BJ (cell line): Measurements from ENCODE around the gene EGFR. TPM values are rescaled to one million over a fixed set of nuclear protein-coding genes. Genes with fewer than 3 reads are reported as not detected.

Experiments used
- CTCF ChIA-PET: fragments of 350-600 bp; formaldehyde crosslinking; extraction: SDS; loops from one replicate; lab custom pipeline; 2021; ENCODE audit warnings: antibody characterized with exemption, inconsistent platforms; lab: Yijun Ruan, JAX
- POLR2A ChIA-PET: fragments of 300-600 bp; sonication (Branson Sonifier 250); formaldehyde crosslinking; extraction: SDS; loops from one replicate; lab custom pipeline; 2021; ENCODE audit warnings: antibody characterized with exemption; lab: Charles Lee
- DNase-seq: peaks from one replicate; pipeline ENCODE4 v3.0.0-alpha.2; 2011; ENCODE audit warnings: low read depth
- H3K27me3 ChIP-seq: 2 replicates; pipeline ENCODE4 v1.6.0; 2011; ENCODE audit warnings: low read length; ENCODE audit not compliant: control insufficient read depth, insufficient read depth
- H3K36me3 ChIP-seq: 2 replicates; pipeline ENCODE4 v1.5.1; 2011; ENCODE audit warnings: low read length; ENCODE audit not compliant: control insufficient read depth, insufficient read depth
- H3K4me3 ChIP-seq: 2 replicates; pipeline ENCODE4 v1.5.1; 2011; ENCODE audit warnings: low read depth, mild to moderate bottlenecking, control low read depth, low read length
- CTCF ChIP-seq: IDR thresholded peaks from 2 replicates; pipeline ENCODE4 v1.5.1; 2011; ENCODE audit warnings: low read depth, mild to moderate bottlenecking, control low read depth, inconsistent platforms, low read length, moderate library complexity; ENCODE audit not compliant: insufficient read depth
- polyA plus RNA-seq: library from polyadenylated mRNA; depleted of rRNA; stranded (reverse); fragments of >200 nt; gene quantifications from 2 replicates; pipeline ENCODE4 v1.2.3, GENCODE V29; 2011

Gene EGFR
- polyA plus RNA-seq, 1 experiment: 34.0 TPM

- H3K27me3 ChIP-seq: no peaks in the 10 kb centered on the region
- no peak for TF ChIP-seq CTCF
- CTCF ChIA-PET: interaction anchor here (0.8 to 1.6 kb wide), 6 partner anchors 11 to 439 kb away, joined by 3 to 5 read pairs (median 4); no protein-coding TSS in a partner anchor
- no peak for DNase-seq
- POLR2A ChIA-PET: no interaction called here
- H3K36me3 ChIP-seq: peaks cover 8% of the 10 kb centered on the region
- no peak overlapping the region for H3K4me3 ChIP-seq
Observed at GRCh38 chr7:55212176-55212575, 193.4 kb downstream of the EGFR start.

GRCh38 chr7:55212838-55213237 is 194.0 kb downstream of the EGFR start:
- ChIA-PET POLR2A (no interaction called here), CTCF (interaction anchor here (0.8 to 1.6 kb wide), 7 partner anchors 16 to 439 kb away, joined by 3 to 5 read pairs (median 3); no protein-coding TSS in a partner anchor)
- Histone ChIP-seq H3K36me3 (peaks cover 5% of the 10 kb centered on the region), H3K4me3 (no peak overlapping the region), H3K27me3 (no peaks in the 10 kb centered on the region)
- TF ChIP-seq CTCF: no peak
- no peak for DNase-seq

GRCh38 chr7:55214707-55215106 is 195.9 kb downstream of the EGFR start:
- TF ChIP-seq CTCF: no peak
- Histone ChIP-seq H3K27me3 (no peaks in the 10 kb centered on the region), H3K36me3 (no peaks in the 10 kb centered on the region), H3K4me3 (no peak overlapping the region)
- POLR2A ChIA-PET: no interaction called here
- DNase-seq: no peak
- CTCF ChIA-PET: interaction anchor here (0.9 kb wide), 1 partner anchor 12 kb away, joined by 3 read pairs; no protein-coding TSS in a partner anchor

GRCh38 chr7:55223023-55223422 is 204.2 kb downstream of the EGFR start:
- H3K27me3 ChIP-seq: peaks cover 10% of the 10 kb centered on the region
- POLR2A ChIA-PET: no interaction called here
- DNase-seq: no peak
- TF ChIP-seq CTCF: no peak
- CTCF ChIA-PET: interaction anchor here (1.0 to 1.4 kb wide), 2 partner anchors 30 to 33 kb away, joined by 3 read pairs; no protein-coding TSS in a partner anchor
- H3K4me3 ChIP-seq: no peak overlapping the region
- no peaks in the 10 kb centered on the region for H3K36me3 ChIP-seq

- TF ChIP-seq CTCF: no peak
- no peak overlapping the region for H3K4me3 ChIP-seq
- ChIA-PET POLR2A (no interaction called here), CTCF (interaction anchor here (1.2 kb wide), 1 partner anchor 451 kb away, joined by 5 read pairs; no protein-coding TSS in a partner anchor)
- no peak for DNase-seq
- no peaks in the 10 kb centered on the region for H3K36me3 ChIP-seq
- peaks cover 10% of the 10 kb centered on the region for H3K27me3 ChIP-seq
Observed at GRCh38 chr7:55224111-55224510, 205.3 kb downstream of the EGFR start.
